Measurements from ENCODE around the gene PHLDA2. TPM values are rescaled to one million over a fixed set of nuclear protein-coding genes. Genes with fewer than 3 reads are reported as not detected.

PHLDA2 gene
- total and polyA plus RNA-seq, 2 donors (not counting 3 experiments of a cell fraction or from before 2014, with no cell fraction given) = 38.5 to 44.5 TPM

DNA sequence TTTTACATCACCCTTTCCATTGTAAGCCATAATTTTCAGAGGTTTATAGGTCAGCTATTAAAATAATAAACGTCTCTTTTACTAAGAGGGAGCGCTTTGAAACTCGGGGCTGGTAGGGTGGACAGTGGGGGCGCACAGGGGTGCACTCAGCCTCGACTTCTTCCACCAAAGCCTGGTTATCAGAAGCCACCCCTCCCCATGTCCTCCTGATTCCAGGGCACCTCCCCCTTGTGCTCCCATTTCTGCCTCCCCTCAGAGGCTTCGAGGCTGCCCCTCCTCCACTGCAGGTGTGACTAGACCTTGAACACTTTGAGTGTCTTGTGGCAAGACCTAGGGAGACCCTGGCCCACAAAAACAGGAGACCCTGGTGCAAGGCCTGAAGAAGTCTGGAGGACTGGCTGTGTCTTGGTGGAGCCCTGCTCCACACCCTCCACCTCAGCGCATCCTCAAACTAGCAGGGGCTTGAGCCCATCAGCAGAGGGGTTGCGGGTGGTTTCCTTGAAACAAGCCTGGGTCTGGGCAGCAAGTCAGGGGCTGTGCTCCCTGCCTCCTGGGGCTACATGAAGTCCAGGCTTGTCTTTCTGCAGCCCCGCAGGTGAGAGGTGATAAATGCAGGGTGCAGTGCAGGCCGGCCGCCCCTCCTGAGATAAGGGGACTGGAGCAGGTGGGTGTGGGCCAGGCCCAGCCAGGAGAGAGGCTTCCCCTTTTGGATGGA lies 46.7 kb downstream of the PHLDA2 start:
- Histone ChIP-seq H3K9ac (replicated peaks; ENCODE audit: extremely low read depth, insufficient read depth, low read length) (no peak overlapping the region), H3K4me3 (replicated peaks in 1 of 3; ENCODE audit: insufficient read depth in 1 of 3, low read depth in 1 of 3, low read length in 3 of 3) (no peak overlapping the region), H4K20me1 (replicated peaks; ENCODE audit: control insufficient read depth, extremely low read depth, insufficient read depth, low read length) (no peaks in the 10 kb centered on the region), H2AFZ (ENCODE audit: low read depth, low read length) (no peak overlapping the region), H3K4me1 (ENCODE audit: control insufficient read depth, extremely low read depth, insufficient read depth, low read length) (peaks cover 8% of the 10 kb centered on the region), H3K9me3 (replicated peaks; ENCODE audit: control insufficient read depth, insufficient read depth, low read length) (no peaks in the 10 kb centered on the region), H3K9me1 (replicated peaks; ENCODE audit: control insufficient read depth, extremely low read depth, insufficient read depth, low read length) (no peaks in the 10 kb centered on the region), H3K79me2 (ENCODE audit: control insufficient read depth, insufficient read depth, low read length) (no peaks in the 10 kb centered on the region), H3K27ac (ENCODE audit: insufficient read depth, low read depth, low read length) (no peak overlapping the region), H3K4me2 (ENCODE audit: insufficient read depth, low read length) (no peak overlapping the region), H3K36me3 (ENCODE audit: control insufficient read depth in 2 of 2, extremely low read depth in 1 of 2, insufficient read depth in 2 of 2, low read length in 2 of 2) (no peaks in the 10 kb centered on the region), H3K27me3 (ENCODE audit: control insufficient read depth in 2 of 2, insufficient read depth in 2 of 2, low read length in 2 of 2) (peaks cover 3 to 14% of the 10 kb centered on the region in 2 experiments)
- CTCF ChIA-PET = interaction anchor here (16.2 kb wide), 1 partner anchor 348 kb away, joined by 711 read pairs; no protein-coding TSS in a partner anchor
- no peak for TF ChIP-seq MYC (IDR thresholded peaks at IDR 0.05; ENCODE audit: low read depth, low read length)
- no peak for TF ChIP-seq JUN (IDR thresholded peaks at IDR 0.05; ENCODE audit: borderline replicate concordance, insufficient read depth, insufficient read length, low read depth)
- TF ChIP-seq, protein P1, sequence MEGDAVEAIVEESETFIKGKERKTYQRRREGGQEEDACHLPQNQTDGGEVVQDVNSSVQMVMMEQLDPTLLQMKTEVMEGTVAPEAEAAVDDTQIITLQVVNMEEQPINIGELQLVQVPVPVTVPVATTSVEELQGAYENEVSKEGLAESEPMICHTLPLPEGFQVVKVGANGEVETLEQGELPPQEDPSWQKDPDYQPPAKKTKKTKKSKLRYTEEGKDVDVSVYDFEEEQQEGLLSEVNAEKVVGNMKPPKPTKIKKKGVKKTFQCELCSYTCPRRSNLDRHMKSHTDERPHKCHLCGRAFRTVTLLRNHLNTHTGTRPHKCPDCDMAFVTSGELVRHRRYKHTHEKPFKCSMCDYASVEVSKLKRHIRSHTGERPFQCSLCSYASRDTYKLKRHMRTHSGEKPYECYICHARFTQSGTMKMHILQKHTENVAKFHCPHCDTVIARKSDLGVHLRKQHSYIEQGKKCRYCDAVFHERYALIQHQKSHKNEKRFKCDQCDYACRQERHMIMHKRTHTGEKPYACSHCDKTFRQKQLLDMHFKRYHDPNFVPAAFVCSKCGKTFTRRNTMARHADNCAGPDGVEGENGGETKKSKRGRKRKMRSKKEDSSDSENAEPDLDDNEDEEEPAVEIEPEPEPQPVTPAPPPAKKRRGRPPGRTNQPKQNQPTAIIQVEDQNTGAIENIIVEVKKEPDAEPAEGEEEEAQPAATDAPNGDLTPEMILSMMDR (IDR thresholded peaks at IDR 0.05; ENCODE audit: extremely low read depth in 1 of 2, insufficient read depth in 1 of 2, low read depth in 1 of 2, low read length in 2 of 2) = no peak
- TF ChIP-seq GATA2 (IDR thresholded peaks at IDR 0.05; ENCODE audit: insufficient read depth, insufficient read length, low read depth, low read length) = no peak
- TF ChIP-seq FOS (IDR thresholded peaks at IDR 0.05; ENCODE audit: borderline replicate concordance, insufficient read depth, low read length) = no peak
- TF ChIP-seq POLR2A (IDR thresholded peaks at IDR 0.05; ENCODE audit: low read depth, low read length) = no peak
- no peak for TF ChIP-seq POLR2AphosphoS5 (IDR thresholded peaks at IDR 0.05; ENCODE audit: insufficient read depth, low read depth, low read length)
- no peak for TF ChIP-seq MAX (IDR thresholded peaks at IDR 0.05; ENCODE audit: insufficient read depth, insufficient read length)
- no peak for TF ChIP-seq EZH2 (IDR thresholded peaks at IDR 0.05; ENCODE audit: borderline replicate concordance, low read depth, low read length, severe bottlenecking)
- intact Hi-C loops (cut with micrococcal nuclease) (loop anchor here (10.0 kb wide), 2 partner anchors 108 to 578 kb away; partner anchors contain the start of genes C11orf21 and TSPAN32), dilution Hi-C loops (cut with MboI; ENCODE audit: extremely low pct_ligation_motif_present, low sequenced_read_pairs) (no loop called here)
- DNase-seq (ENCODE audit: low read depth, low spot score) = no peak
- no peak for FAIRE-seq
- BruUV-seq (replicated peaks) = no TSS peak
- POLR2A ChIA-PET = no interaction called here

All from endothelial cell of umbilical vein (primary cell).